GM12878 (cell line): Measurements from ENCODE around the gene PPOX. TPM values are rescaled to one million over a fixed set of nuclear protein-coding genes. Genes with fewer than 3 reads are reported as not detected.

Experiments
- ATAC-seq: fragments of 200-7000 bp; cut with Tn5 transposase; 3 replicates; pipeline ENCODE4 v1.9.1; 2020; ENCODE audit warnings: mild to moderate bottlenecking, moderate library complexity
- BruUV-seq: library from RNA; stranded (reverse); fragments of 400-500 nt; replicated peaks from 2 replicates; lab custom pipeline; 2021; lab: Mats Ljungman, UMichigan
- CTCF ChIA-PET: fragments of 300-600 bp; sonication (Branson Sonifier 250); formaldehyde crosslinking; extraction: SDS; loops from one replicate; lab custom pipeline; 2021; ENCODE audit warnings: inconsistent platforms; lab: Yijun Ruan, JAX
- POLR2A ChIA-PET: fragments of 350-600 bp; formaldehyde crosslinking; extraction: SDS; loops from one replicate; lab custom pipeline; 2021; ENCODE audit warnings: inconsistent platforms; lab: Charles Lee
- RAD21 ChIA-PET: fragments of 300-600 bp; sonication (Branson Sonifier 250); formaldehyde crosslinking; loops from one replicate; lab custom pipeline; 2023; ENCODE audit warnings: antibody characterized with exemption; ENCODE audit not compliant: unreplicated experiment; lab: Charles Lee
- SMC1A ChIA-PET: fragments of 300-600 bp; sonication (Branson Sonifier 250); formaldehyde crosslinking; loops from one replicate; lab custom pipeline; 2023; ENCODE audit not compliant: unreplicated experiment, uncharacterized antibody; lab: Charles Lee
- DNase-seq: peaks from one replicate; pipeline ENCODE4 v3.0.0-alpha.2; 2011; ENCODE audit warnings: low read depth, low spot score
- FAIRE-seq: peaks from 3 replicates; lab custom pipeline; 2011; peaks lifted over from hg19 to GRCh38; lab: Jason Lieb, UNC
- H2AFZ ChIP-seq: 2 replicates; pipeline ENCODE4 v1.6.0; 2011; ENCODE audit warnings: low read depth, low read length, control low read depth; ENCODE audit not compliant: control insufficient read depth
- H3K27ac ChIP-seq: 2 replicates; pipeline ENCODE4 v1.5.1; 2011; ENCODE audit warnings: control low read depth; ENCODE audit not compliant: control insufficient read depth, insufficient read depth
- H3K27me3 ChIP-seq, 2 experiments: replicated peaks in 1 of 2; 2 replicates each; pipeline versions ENCODE4 v1.6.0 to v1.6.1; 2011; ENCODE audit warnings: low read length in 1 of 2; ENCODE audit not compliant: control insufficient read depth in 2 of 2, insufficient read depth in 2 of 2
- H3K36me3 ChIP-seq, 2 experiments: 2 replicates each; pipeline ENCODE4 v1.5.1; 2011; ENCODE audit warnings: low read length in 1 of 2; ENCODE audit not compliant: control insufficient read depth in 2 of 2, insufficient read depth in 2 of 2
- H3K4me1 ChIP-seq: 2 replicates; pipeline ENCODE4 v1.6.1; 2011; ENCODE audit warnings: mild to moderate bottlenecking, low read length, moderate library complexity, mixed read lengths; ENCODE audit not compliant: control insufficient read depth, insufficient read depth
- H3K4me2 ChIP-seq: 2 replicates; pipeline ENCODE4 v1.6.0; 2011; ENCODE audit warnings: control low read depth; ENCODE audit not compliant: control insufficient read depth, insufficient read depth
- H3K4me3 ChIP-seq: fragments of 200-600 bp; sonication (generic); 2 replicates; pipeline ENCODE4 v1.5.1; 2016
- H3K79me2 ChIP-seq: 2 replicates; pipeline ENCODE4 v1.6.0; 2011; ENCODE audit warnings: low read length; ENCODE audit not compliant: control insufficient read depth, insufficient read depth
- H3K9ac ChIP-seq: 2 replicates; pipeline ENCODE4 v1.8.0; 2011; ENCODE audit warnings: low read length, control low read depth, mixed read lengths; ENCODE audit not compliant: control insufficient read depth, insufficient read depth
- H3K9me3 ChIP-seq: replicated peaks from 3 replicates; pipeline ENCODE4 v1.5.1; 2011; ENCODE audit warnings: mild to moderate bottlenecking, low read length; ENCODE audit not compliant: control insufficient read depth, insufficient read depth
- H4K20me1 ChIP-seq: 2 replicates; pipeline ENCODE4 v1.6.0; 2011; ENCODE audit not compliant: control insufficient read depth, insufficient read depth
- CHD4 ChIP-seq: fragments of 200-600 bp; sonication (generic); IDR thresholded peaks from 2 replicates; pipeline ENCODE4 v1.6.1; 2016; ENCODE audit warnings: mild to moderate bottlenecking
- GATAD2B ChIP-seq: fragments of 450-650 bp; conservative IDR thresholded peaks from 2 replicates; pipeline ENCODE4 v1.6.1; 2017; ENCODE audit warnings: low read depth, mild to moderate bottlenecking, moderate library complexity
- HDAC2 ChIP-seq: fragments of 200-600 bp; sonication (generic); IDR thresholded peaks from 2 replicates; pipeline ENCODE4 v1.6.1; 2017
- KAT2A ChIP-seq: conservative IDR thresholded peaks from 2 replicates; pipeline ENCODE4 v1.6.1; 2011; ENCODE audit warnings: low read depth, low read length; ENCODE audit not compliant: control insufficient read depth
- WGBS: methylation state at CpG from one replicate; pipeline ENCODE4 v1.1.6; 2016; ENCODE audit warnings: low lambda C conversion rate; ENCODE audit not compliant: insufficient replicate concordance, insufficient coverage; ENCODE audit errors: missing lambda C conversion rate; 5-methylcytosine and 5-hydroxymethylcytosine counted together
- in situ Hi-C: fragments of 300-500 bp; cut with MboI; formaldehyde crosslinking; loops from 9 replicates; pipeline ENCODE4 v1.14.3; 2018; ENCODE audit warnings: mixed read lengths
- intact Hi-C: fragments of 100-400 bp; cut with micrococcal nuclease; formaldehyde crosslinking; loops from one replicate; pipeline ENCODE4 v1.14.2; 2022; ENCODE audit not compliant: unreplicated experiment
- polyA plus RNA-seq, 11 experiments: library from polyadenylated mRNA; depleted of rRNA in 4 of 11; unstranded in 6 of 11; stranded (reverse) in 5 of 11; fragments of >200 nt; fragmentation: Nextera tagmentation in 4 of 11; fragmentation: Illumina TruSeq in 1 of 11; extraction: Ambion mirVana in 4 of 11; extraction: Trizol in 1 of 11; gene quantifications; 1 replicate in 1 of 11; 2 replicates in 10 of 11; pipeline versions ENCODE4 v1.2.1 to v1.2.3, GENCODE V29; 2011 to 2016; ENCODE audit warnings: inconsistent platforms in 2 of 11, missing spikeins in 2 of 11, low read depth in 1 of 11
- total RNA-seq, 4 experiments: library from RNA; depleted of rRNA in 3 of 4; stranded (reverse); fragments of >200 nt in 3 of 4; fragmentation: Illumina TruSeq in 1 of 4; extraction: Trizol in 1 of 4; gene quantifications; 2 replicates each; pipeline versions ENCODE4 v1.2.1 to v1.2.3, GENCODE V29; 2013 to 2021
- TF ChIP-seq, protein P1 (sequence below): IDR thresholded peaks from 2 replicates; pipeline ENCODE4 v1.6.1; 2012; ENCODE audit warnings: mild to moderate bottlenecking, low read depth, low read length

PPOX gene
- total and polyA plus RNA-seq, 10 of the 15 experiments (the other 5 are each of a cell fraction or from before 2014, with no cell fraction given) = 8.9 to 31.5 (median 20.3) TPM

- H3K9ac ChIP-seq = no peak overlapping the region
- no peak overlapping the region for H3K4me3 ChIP-seq
- RAD21 ChIA-PET = interaction anchor here (0.7 to 2.1 kb wide), 6 partner anchors 7 to 164 kb away, joined by 3 to 6 read pairs (median 3); no protein-coding TSS in a partner anchor
These were observed 52.3 kb downstream of the PPOX start for GRCh38 chr1:161218301-161219077.

More at GRCh38 chr1:161218301-161219077, 52.3 kb downstream of the PPOX start:
- FAIRE-seq (no peak), ATAC-seq (no peak), DNase-seq (no peak)
- in situ Hi-C loops = no loop called here
- no peak overlapping the region for H3K27ac ChIP-seq
- CTCF ChIA-PET = interaction anchor here (1.0 to 17.1 kb wide), 9 partner anchors 8 to 163 kb away, joined by 3 to 385 read pairs (median 16); partner anchors contain the start of genes CFAP126, NDUFS2 and TOMM40L
- SMC1A ChIA-PET = interaction anchor here (0.8 to 3.6 kb wide), 8 partner anchors 11 to 165 kb away, joined by 3 to 15 read pairs (median 4); no protein-coding TSS in a partner anchor
- H3K27me3 ChIP-seq = no peaks in the 10 kb centered on the region
- H3K9me3 ChIP-seq = no peaks in the 10 kb centered on the region
- POLR2A ChIA-PET = interaction anchor here (1.1 to 5.7 kb wide), 2 partner anchors 12 to 15 kb away, joined by 3 to 24 read pairs; partner anchors contain the start of gene NDUFS2
- 52% methylated on average over 8 of the region's 8 CpGs for WGBS
- TF ChIP-seq CHD4 (no peak), HDAC2 (no peak), KAT2A (no peak), GATAD2B (no peak)
- TF ChIP-seq, protein P1, sequence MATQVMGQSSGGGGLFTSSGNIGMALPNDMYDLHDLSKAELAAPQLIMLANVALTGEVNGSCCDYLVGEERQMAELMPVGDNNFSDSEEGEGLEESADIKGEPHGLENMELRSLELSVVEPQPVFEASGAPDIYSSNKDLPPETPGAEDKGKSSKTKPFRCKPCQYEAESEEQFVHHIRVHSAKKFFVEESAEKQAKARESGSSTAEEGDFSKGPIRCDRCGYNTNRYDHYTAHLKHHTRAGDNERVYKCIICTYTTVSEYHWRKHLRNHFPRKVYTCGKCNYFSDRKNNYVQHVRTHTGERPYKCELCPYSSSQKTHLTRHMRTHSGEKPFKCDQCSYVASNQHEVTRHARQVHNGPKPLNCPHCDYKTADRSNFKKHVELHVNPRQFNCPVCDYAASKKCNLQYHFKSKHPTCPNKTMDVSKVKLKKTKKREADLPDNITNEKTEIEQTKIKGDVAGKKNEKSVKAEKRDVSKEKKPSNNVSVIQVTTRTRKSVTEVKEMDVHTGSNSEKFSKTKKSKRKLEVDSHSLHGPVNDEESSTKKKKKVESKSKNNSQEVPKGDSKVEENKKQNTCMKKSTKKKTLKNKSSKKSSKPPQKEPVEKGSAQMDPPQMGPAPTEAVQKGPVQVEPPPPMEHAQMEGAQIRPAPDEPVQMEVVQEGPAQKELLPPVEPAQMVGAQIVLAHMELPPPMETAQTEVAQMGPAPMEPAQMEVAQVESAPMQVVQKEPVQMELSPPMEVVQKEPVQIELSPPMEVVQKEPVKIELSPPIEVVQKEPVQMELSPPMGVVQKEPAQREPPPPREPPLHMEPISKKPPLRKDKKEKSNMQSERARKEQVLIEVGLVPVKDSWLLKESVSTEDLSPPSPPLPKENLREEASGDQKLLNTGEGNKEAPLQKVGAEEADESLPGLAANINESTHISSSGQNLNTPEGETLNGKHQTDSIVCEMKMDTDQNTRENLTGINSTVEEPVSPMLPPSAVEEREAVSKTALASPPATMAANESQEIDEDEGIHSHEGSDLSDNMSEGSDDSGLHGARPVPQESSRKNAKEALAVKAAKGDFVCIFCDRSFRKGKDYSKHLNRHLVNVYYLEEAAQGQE = no peak
- TF ChIP-seq, all 136 proteins: peak for 0
- intact Hi-C loops = no loop called here
- H2AFZ ChIP-seq = no peak overlapping the region
- H3K4me2 ChIP-seq = no peak overlapping the region
- peaks cover 2 to 9% of the 10 kb centered on the region in 2 experiments; a peak in 3 of 4 replicates for H3K36me3 ChIP-seq
- no TSS peak for BruUV-seq
- no peaks in the 10 kb centered on the region for H4K20me1 ChIP-seq
- peaks cover 21% of the 10 kb centered on the region for H3K4me1 ChIP-seq
- H3K79me2 ChIP-seq = no peaks in the 10 kb centered on the region
